CD4-positive, alpha-beta T cell treated with Interleukin-6 for 4 hours (primary cell): ENCODE results near the gene CSF3.
A peak's percentile ranks its signal among the peaks of the same experiment; 100 is the strongest.

ENCODE experiments used
- DNase-seq: peaks from one replicate; pipeline ENCODE4 v3.0.0-alpha.2; 2020; ENCODE audit warnings: mixed read lengths

CSF3 gene

GRCh38 chr17:40063187-40063771 is 48.0 kb downstream of the CSF3 start:
- DNase-seq, result peak; percentile 48

GRCh38 chr17:40063901-40064531 is 48.8 kb downstream of the CSF3 start:
- DNase-seq, result peak; percentile 32

GRCh38 chr17:40064971-40065768 is 49.9 kb downstream of the CSF3 start:
- DNase-seq, result no peak

DNA sequence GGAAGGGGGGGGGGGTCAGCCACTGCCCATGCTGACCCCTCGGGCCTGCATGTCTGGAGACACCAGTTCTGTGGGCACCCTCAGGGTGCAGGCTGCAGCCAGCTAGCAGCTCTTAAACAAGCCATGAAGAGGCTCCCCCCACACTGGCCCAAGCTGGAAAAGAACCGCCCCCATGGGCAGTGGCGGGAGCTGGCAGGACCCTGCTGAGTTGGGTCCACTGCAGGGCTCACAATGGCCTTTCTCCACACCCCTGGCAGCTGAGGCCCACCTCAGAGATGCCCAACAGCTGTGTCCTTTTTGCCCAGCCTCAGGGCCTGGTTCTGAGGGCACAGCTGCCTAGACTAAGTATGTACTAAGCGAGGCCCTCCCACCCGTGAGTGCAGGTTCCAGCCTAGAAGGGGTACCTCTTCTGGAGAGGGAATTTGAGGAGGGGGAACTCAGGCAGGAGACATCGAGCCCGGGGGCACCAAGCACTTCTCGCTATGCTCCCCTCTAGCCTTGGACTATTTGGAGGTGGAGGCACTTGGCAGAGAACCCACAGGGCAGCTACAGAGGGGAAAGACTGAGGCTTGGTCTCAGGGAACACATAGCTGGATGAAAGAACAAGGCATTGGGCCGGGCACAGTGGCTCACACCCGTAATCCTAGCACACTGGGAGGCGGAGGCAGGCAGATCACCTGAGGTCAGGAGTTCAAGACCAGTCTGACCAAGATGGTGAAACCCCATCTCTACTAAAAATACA is 50.7 kb downstream of the CSF3 start:
- DNase-seq, result no peak
